Memory B cell (primary cell): ENCODE measurements around the gene CD300LB.
A peak's percentile ranks its signal among the peaks of the same experiment; 100 is the strongest.

Experiments used
- ATAC-seq: fragments of 150-1000 bp; cut with Tn5 transposase; 2 replicates; pipeline ENCODE4 v1.10.0; 2021; ENCODE audit warnings: low read depth, mild to moderate bottlenecking, moderate library complexity
- DNase-seq, 2 donors: peaks; one replicate each; pipeline ENCODE4 v3.0.0; 2022; ENCODE audit warnings: low spot score in 2 of 2
- H3K27ac Mint-ChIP-seq: one replicate; pipeline ENCODE4 v1.8.0; 2022; ENCODE audit warnings: mild to moderate bottlenecking, moderate library complexity, mixed read lengths
- H3K27me3 Mint-ChIP-seq: one replicate; pipeline ENCODE4 v1.8.0; 2022; ENCODE audit warnings: mixed read lengths
- H3K36me3 Mint-ChIP-seq: one replicate; pipeline ENCODE4 v1.8.0; 2022; ENCODE audit warnings: mild to moderate bottlenecking, mixed read lengths
- H3K4me1 Mint-ChIP-seq: one replicate; pipeline ENCODE4 v1.8.0; 2022; ENCODE audit warnings: mixed read lengths
- H3K4me3 Mint-ChIP-seq: one replicate; pipeline ENCODE4 v1.8.0; 2022; ENCODE audit warnings: mild to moderate bottlenecking, moderate library complexity, mixed read lengths
- H3K9me3 Mint-ChIP-seq: one replicate; pipeline ENCODE4 v1.8.0; 2022; ENCODE audit warnings: mixed read lengths

Gene CD300LB

DNA sequence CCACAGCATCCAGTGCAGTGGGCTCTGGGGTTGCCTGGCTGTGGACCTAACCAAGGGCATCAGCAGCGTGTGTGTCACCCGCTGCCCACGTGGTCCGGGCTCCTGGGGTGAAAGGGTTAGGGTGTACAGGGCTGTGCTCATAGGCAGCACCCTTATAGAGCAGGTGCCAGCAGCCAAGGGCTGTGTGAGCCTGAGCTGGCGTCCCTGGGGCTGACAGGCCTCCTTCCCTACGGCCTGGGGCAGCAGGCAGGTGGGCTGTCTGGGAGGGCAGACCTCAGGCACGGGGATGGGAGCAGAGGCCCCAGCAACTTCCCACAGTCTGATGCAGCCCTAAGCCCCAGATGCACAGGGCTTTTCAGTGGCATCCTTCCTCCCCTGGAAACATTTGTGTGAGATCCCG lies 51.0 kb downstream of the CD300LB start:
- ATAC-seq, result no peak
- Mint-ChIP-seq H3K36me3 (peaks cover 25% of the 10 kb centered on the region), H3K9me3 (peaks cover 3% of the 10 kb centered on the region), H3K27ac (no peak overlapping the region), H3K4me1 (peaks cover 13% of the 10 kb centered on the region), H3K27me3 (no peaks in the 10 kb centered on the region), H3K4me3 (no peak overlapping the region)
- DNase-seq, result no peak

GRCh38 chr17:74478420-74479100 lies 52.7 kb downstream of the CD300LB start:
- peaks cover 35% of the 10 kb centered on the region for H3K36me3 Mint-ChIP-seq
- no peak for DNase-seq

GRCh38 chr17:74477411-74477810 lies 53.9 kb downstream of the CD300LB start:
- H3K27me3 Mint-ChIP-seq, result no peaks in the 10 kb centered on the region
- H3K36me3 Mint-ChIP-seq, result peaks cover 38% of the 10 kb centered on the region
- peaks cover 3% of the 10 kb centered on the region for H3K9me3 Mint-ChIP-seq
- H3K4me1 Mint-ChIP-seq, result peaks cover 17% of the 10 kb centered on the region
- no peak for DNase-seq
- H3K27ac Mint-ChIP-seq, result no peak overlapping the region
- H3K4me3 Mint-ChIP-seq, result no peak overlapping the region
- no peak for ATAC-seq

More at GRCh38 chr17:74478420-74479100, 52.7 kb downstream of the CD300LB start:
- Mint-ChIP-seq H3K4me3 (no peak overlapping the region), H3K9me3 (peaks cover 3% of the 10 kb centered on the region), H3K27me3 (no peaks in the 10 kb centered on the region), H3K27ac (peak overlapping the region; percentile 23), H3K4me1 (peaks cover 17% of the 10 kb centered on the region)
- peak; percentile 72 for ATAC-seq

DNA sequence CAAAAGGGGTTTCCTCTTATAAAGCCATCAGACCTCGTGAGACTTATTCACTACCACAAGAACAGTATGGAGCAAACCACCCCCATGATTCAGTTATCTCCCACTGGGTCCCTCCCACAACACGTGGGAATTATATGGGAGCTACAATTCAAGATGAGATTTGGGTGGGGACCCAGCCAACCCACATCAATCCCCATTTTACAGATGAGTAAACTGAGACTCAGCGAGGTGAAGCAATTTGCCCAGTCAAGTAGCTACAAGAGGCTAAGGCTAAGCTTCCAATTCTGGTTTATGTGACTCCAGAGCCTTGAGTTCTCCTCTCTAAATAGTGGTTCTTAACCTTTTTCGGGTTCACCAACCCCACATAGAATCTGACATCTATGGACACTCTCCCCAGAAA lies 56.1 kb downstream of the CD300LB start:
- Mint-ChIP-seq H3K4me3 (no peak overlapping the region), H3K27ac (no peak overlapping the region), H3K36me3 (peaks cover 41% of the 10 kb centered on the region), H3K4me1 (peaks cover 19% of the 10 kb centered on the region), H3K9me3 (peaks cover 3% of the 10 kb centered on the region), H3K27me3 (no peaks in the 10 kb centered on the region)
- no peak for DNase-seq
- ATAC-seq, result no peak

- Mint-ChIP-seq H3K4me3 (no peak overlapping the region), H3K36me3 (peaks cover 41% of the 10 kb centered on the region)
Observed at GRCh38 chr17:74474043-74474792, 57.1 kb downstream of the CD300LB start.

GRCh38 chr17:74473294-74473693 lies 58.0 kb downstream of the CD300LB start:
- Mint-ChIP-seq H3K4me3 (no peak overlapping the region), H3K9me3 (peaks cover 3% of the 10 kb centered on the region), H3K27ac (no peak overlapping the region), H3K27me3 (no peaks in the 10 kb centered on the region), H3K36me3 (peaks cover 41% of the 10 kb centered on the region), H3K4me1 (peaks cover 11% of the 10 kb centered on the region)
- ATAC-seq, result no peak
- DNase-seq, result no peak

More at GRCh38 chr17:74474043-74474792, 57.1 kb downstream of the CD300LB start:
- Mint-ChIP-seq H3K27me3 (no peaks in the 10 kb centered on the region), H3K4me1 (peaks cover 19% of the 10 kb centered on the region), H3K9me3 (peaks cover 3% of the 10 kb centered on the region), H3K27ac (no peak overlapping the region)
- DNase-seq, result no peak
- no peak for ATAC-seq

DNA sequence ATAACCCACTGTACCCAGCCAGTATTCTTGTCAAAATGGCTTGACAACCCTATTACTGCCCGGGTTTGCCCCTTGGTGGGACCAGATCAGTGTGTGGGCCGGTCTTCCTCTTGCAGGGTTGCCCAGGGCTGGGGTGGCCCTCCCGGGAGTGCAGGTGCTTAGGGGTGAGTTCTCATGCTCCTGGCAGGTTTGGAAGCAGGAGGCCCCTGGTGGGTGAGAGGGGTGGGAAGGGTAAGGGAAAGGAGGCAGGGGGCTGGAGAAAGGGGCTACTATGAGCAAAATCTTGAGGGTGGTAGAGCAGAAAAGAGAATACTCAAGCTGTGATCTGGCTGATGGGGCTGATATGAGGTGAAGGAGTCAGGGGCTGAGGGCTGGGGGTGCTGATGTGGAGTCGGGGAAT lies 58.4 kb downstream of the CD300LB start:
- Mint-ChIP-seq H3K4me3 (no peak overlapping the region), H3K4me1 (peaks cover 11% of the 10 kb centered on the region), H3K27ac (no peak overlapping the region), H3K27me3 (no peaks in the 10 kb centered on the region), H3K9me3 (peaks cover 3% of the 10 kb centered on the region), H3K36me3 (peaks cover 41% of the 10 kb centered on the region)
- no peak for DNase-seq
- ATAC-seq, result no peak

GRCh38 chr17:74471341-74471740 lies 59.9 kb downstream of the CD300LB start:
- Mint-ChIP-seq H3K9me3 (peaks cover 3% of the 10 kb centered on the region), H3K4me3 (no peak overlapping the region), H3K27me3 (no peaks in the 10 kb centered on the region), H3K27ac (no peak overlapping the region), H3K4me1 (peaks cover 21% of the 10 kb centered on the region), H3K36me3 (peaks cover 35% of the 10 kb centered on the region)
- DNase-seq, result no peak
- no peak for ATAC-seq
